GM15510 (cell line): Measurements from ENCODE around the gene NFATC3.

Source experiments
- POLR2A ChIP-seq: IDR thresholded peaks from 3 replicates; pipeline ENCODE4 v1.6.1; 2011; ENCODE audit warnings: borderline replicate concordance; ENCODE audit not compliant: insufficient read length; ENCODE audit errors: extremely low read depth

The NFATC3 gene

GRCh38 chr16:68236826-68237242 is 151.7 kb downstream of the NFATC3 start:
- no peak for TF ChIP-seq POLR2A

GRCh38 chr16:68237243-68238028 is 152.3 kb downstream of the NFATC3 start:
- TF ChIP-seq POLR2A: peak; percentile 68

- no peak for TF ChIP-seq POLR2A
Measured at GRCh38 chr16:68238029-68238345, 152.8 kb downstream of the NFATC3 start.

GRCh38 chr16:68242085-68242484 is 156.9 kb downstream of the NFATC3 start:
- TF ChIP-seq POLR2A: no peak

- TF ChIP-seq POLR2A: no peak
Measured at GRCh38 chr16:68242926-68243858, 158.0 kb downstream of the NFATC3 start.

- TF ChIP-seq POLR2A: no peak
Measured at GRCh38 chr16:68244481-68244902, 159.3 kb downstream of the NFATC3 start.

GRCh38 chr16:68244903-68245853 is 160.0 kb downstream of the NFATC3 start, which contains the start of gene PLA2G15:
PLA2G15 (plus strand) TSS chr16:68245373; CDS start chr16:68245427, 54 bp downstream.
- TF ChIP-seq POLR2A: peak; percentile 75

- TF ChIP-seq POLR2A: no peak
Measured at GRCh38 chr16:68246121-68246520, 161.0 kb downstream of the NFATC3 start.

- no peak for TF ChIP-seq POLR2A
Measured at GRCh38 chr16:68246666-68247065, 161.5 kb downstream of the NFATC3 start.

- no peak for TF ChIP-seq POLR2A
Measured at GRCh38 chr16:68247400-68247799, 162.2 kb downstream of the NFATC3 start.

- no peak for TF ChIP-seq POLR2A
Measured at GRCh38 chr16:68247932-68248331, 162.8 kb downstream of the NFATC3 start.

- no peak for TF ChIP-seq POLR2A
Measured at GRCh38 chr16:68249371-68249770, 164.2 kb downstream of the NFATC3 start.

- no peak for TF ChIP-seq POLR2A
Measured at GRCh38 chr16:68250951-68251350, 165.8 kb downstream of the NFATC3 start.

GRCh38 chr16:68251832-68252231 is 166.7 kb downstream of the NFATC3 start:
- no peak for TF ChIP-seq POLR2A
